Measurements from ENCODE around the gene TMEM114. TPM values are rescaled to one million over a fixed set of nuclear protein-coding genes. Genes with fewer than 3 reads are reported as not detected.

The TMEM114 gene
- polyA plus RNA-seq, 1 donor from 2014 or later, result 0.62 TPM

DNA sequence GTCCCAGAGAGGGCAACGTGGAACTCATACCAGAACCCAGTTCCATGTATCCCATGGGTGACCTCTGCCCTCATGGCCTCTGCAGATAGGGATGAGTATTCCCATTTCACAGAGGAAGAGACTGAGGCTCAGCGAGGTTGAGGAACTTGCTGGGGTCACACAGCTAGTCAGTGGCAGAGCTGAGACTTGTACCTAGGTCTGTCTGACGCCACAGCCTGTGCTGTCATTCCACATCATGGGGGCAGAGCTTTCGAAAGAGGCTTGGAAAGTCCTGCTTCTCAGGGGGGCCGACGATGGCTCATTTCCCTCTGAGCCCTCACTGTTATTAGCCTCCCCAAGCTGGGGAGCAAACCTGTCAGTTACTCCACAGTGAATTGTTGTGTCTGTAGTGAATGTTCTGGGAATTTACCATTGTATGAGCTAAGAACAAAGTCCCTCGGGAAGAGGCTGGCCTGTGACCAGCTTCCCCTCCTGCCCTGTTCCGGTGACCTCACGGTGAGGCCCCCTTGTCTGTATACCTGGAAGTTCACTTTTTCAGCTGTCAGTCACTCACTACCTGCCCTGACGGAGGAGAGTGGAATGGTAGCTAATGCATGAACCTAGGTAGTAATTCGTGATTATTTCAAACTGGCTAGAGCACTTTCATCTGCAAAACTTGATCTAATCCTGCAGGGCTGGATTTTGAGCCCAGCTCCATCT lies 40.1 kb upstream of the TMEM114 start:
- Histone ChIP-seq H2AFZ (ENCODE audit: low read depth, low read length) (no peak overlapping the region), H3K36me3 (ENCODE audit: insufficient read depth, low read length) (no peaks in the 10 kb centered on the region), H3K9ac (ENCODE audit: low read length) (no peak overlapping the region), H3F3A (ENCODE audit: insufficient read depth, low read length, poor library complexity, severe bottlenecking) (no peaks in the 10 kb centered on the region), H3K27ac (ENCODE audit: low read length) (no peak overlapping the region), H3K27me3 (ENCODE audit: insufficient read depth, low read depth, low read length) (no peaks in the 10 kb centered on the region), H4K20me1 (ENCODE audit: insufficient read depth) (no peaks in the 10 kb centered on the region), H3K9me3 (ENCODE audit: low read length) (no peaks in the 10 kb centered on the region), H3K79me2 (replicated peaks; ENCODE audit: insufficient read depth, low read length) (no peaks in the 10 kb centered on the region), H3K4me3 (ENCODE audit: low read length) (no peak overlapping the region), H3K4me2 (ENCODE audit: low read length) (no peak overlapping the region), H3K9me2 (ENCODE audit: insufficient read depth, low read length) (no peaks in the 10 kb centered on the region)
- no peak for TF ChIP-seq MXI1 (conservative IDR thresholded peaks at IDR 0.05; ENCODE audit: poor library complexity, severe bottlenecking)
- no peak for TF ChIP-seq EP300 (conservative IDR thresholded peaks at IDR 0.05; ENCODE audit: poor library complexity, severe bottlenecking)
- TF ChIP-seq CTCF (IDR thresholded peaks at IDR 0.05; ENCODE audit: poor library complexity, severe bottlenecking), result no peak
- TF ChIP-seq EZH2 (IDR thresholded peaks at IDR 0.05; ENCODE audit: borderline replicate concordance, insufficient read depth, low read length, poor library complexity, severe bottlenecking), result no peak
- TF ChIP-seq, protein P1, sequence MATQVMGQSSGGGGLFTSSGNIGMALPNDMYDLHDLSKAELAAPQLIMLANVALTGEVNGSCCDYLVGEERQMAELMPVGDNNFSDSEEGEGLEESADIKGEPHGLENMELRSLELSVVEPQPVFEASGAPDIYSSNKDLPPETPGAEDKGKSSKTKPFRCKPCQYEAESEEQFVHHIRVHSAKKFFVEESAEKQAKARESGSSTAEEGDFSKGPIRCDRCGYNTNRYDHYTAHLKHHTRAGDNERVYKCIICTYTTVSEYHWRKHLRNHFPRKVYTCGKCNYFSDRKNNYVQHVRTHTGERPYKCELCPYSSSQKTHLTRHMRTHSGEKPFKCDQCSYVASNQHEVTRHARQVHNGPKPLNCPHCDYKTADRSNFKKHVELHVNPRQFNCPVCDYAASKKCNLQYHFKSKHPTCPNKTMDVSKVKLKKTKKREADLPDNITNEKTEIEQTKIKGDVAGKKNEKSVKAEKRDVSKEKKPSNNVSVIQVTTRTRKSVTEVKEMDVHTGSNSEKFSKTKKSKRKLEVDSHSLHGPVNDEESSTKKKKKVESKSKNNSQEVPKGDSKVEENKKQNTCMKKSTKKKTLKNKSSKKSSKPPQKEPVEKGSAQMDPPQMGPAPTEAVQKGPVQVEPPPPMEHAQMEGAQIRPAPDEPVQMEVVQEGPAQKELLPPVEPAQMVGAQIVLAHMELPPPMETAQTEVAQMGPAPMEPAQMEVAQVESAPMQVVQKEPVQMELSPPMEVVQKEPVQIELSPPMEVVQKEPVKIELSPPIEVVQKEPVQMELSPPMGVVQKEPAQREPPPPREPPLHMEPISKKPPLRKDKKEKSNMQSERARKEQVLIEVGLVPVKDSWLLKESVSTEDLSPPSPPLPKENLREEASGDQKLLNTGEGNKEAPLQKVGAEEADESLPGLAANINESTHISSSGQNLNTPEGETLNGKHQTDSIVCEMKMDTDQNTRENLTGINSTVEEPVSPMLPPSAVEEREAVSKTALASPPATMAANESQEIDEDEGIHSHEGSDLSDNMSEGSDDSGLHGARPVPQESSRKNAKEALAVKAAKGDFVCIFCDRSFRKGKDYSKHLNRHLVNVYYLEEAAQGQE (IDR thresholded peaks at IDR 0.05; ENCODE audit: borderline replicate concordance), result no peak
- no peak for TF ChIP-seq POLR2AphosphoS5 (IDR thresholded peaks at IDR 0.05)
- TF ChIP-seq RAD21 (conservative IDR thresholded peaks at IDR 0.05), result no peak
- no peak for TF ChIP-seq SMC3 (conservative IDR thresholded peaks at IDR 0.05; ENCODE audit: poor library complexity)
- TF ChIP-seq TAF1 (IDR thresholded peaks at IDR 0.05; ENCODE audit: low read depth), result no peak

DNA sequence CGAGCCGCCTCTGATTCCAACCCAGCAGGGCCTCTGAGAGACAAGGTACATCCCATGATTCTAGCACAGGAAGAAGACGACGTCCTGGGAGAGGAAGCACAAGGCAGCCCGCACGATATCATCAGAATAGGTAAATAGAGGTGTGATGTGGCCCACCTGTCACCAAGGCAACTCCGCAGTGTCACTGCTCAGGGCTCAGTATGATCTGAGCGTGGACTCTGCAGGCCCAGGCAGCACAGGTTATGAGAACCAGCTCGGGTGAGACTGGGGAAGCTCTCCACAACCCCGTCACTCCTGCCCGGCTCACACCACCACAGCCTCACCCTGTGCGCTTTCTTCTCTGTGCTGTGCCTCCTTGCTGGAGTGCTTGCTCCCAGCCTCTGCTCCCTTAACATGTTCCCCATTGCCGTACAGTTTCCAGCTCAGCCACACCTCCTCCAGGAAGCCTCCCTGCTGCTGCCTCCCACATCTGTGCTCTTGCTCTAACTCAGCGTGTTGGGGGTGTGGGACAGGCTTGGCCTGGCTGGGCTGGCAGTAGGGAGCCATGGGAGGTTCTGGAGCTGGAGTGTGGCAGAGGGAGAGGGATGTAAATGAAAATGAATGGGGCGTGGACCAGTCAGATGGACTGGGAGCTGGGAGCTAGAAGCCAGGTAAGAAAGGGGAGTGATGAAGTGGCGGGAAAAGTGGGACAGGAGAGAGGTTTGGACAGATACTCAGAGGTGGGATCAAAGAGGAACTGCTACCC lies 38.8 kb upstream of the TMEM114 start:
- H4K20me1 ChIP-seq (ENCODE audit: insufficient read depth), result no peaks in the 10 kb centered on the region
- no peak overlapping the region for H2AFZ ChIP-seq (ENCODE audit: low read depth, low read length)
- TF ChIP-seq EZH2 (IDR thresholded peaks at IDR 0.05; ENCODE audit: borderline replicate concordance, insufficient read depth, low read length, poor library complexity, severe bottlenecking) (no peak), SMC3 (conservative IDR thresholded peaks at IDR 0.05; ENCODE audit: poor library complexity) (no peak)
- TF ChIP-seq, protein P1 (IDR thresholded peaks at IDR 0.05; ENCODE audit: borderline replicate concordance), result no peak
- no peak overlapping the region for H3K4me3 ChIP-seq (ENCODE audit: low read length)
- H3K36me3 ChIP-seq (ENCODE audit: insufficient read depth, low read length), result no peaks in the 10 kb centered on the region
- H3K9me3 ChIP-seq (ENCODE audit: low read length), result no peaks in the 10 kb centered on the region
- H3K27ac ChIP-seq (ENCODE audit: low read length), result no peak overlapping the region
- H3K4me2 ChIP-seq (ENCODE audit: low read length), result no peak overlapping the region
- no peaks in the 10 kb centered on the region for H3K27me3 ChIP-seq (ENCODE audit: insufficient read depth, low read depth, low read length)
- no peak overlapping the region for H3K9ac ChIP-seq (ENCODE audit: low read length)
- no peaks in the 10 kb centered on the region for H3K9me2 ChIP-seq (ENCODE audit: insufficient read depth, low read length)
- H3F3A ChIP-seq (ENCODE audit: insufficient read depth, low read length, poor library complexity, severe bottlenecking), result no peaks in the 10 kb centered on the region
- peaks cover 10% of the 10 kb centered on the region for H3K79me2 ChIP-seq (replicated peaks; ENCODE audit: insufficient read depth, low read length)
